Loucy (cell line): ENCODE results near the gene YAF2.

Source experiments
- H2AFZ ChIP-seq: fragments of 200-600 bp; sonication (generic); 2 replicates; pipeline ENCODE4 v1.6.0; 2016; ENCODE audit warnings: antibody characterized with exemption, mild to moderate bottlenecking, low read length, moderate library complexity
- H3F3A ChIP-seq: fragments of 200-600 bp; 2 replicates; pipeline ENCODE4 v1.6.0; 2016; ENCODE audit warnings: antibody characterized with exemption, low read depth, mild to moderate bottlenecking
- H3K27me3 ChIP-seq: fragments of 200-600 bp; sonication (generic); 2 replicates; pipeline ENCODE4 v1.6.1; 2014; ENCODE audit warnings: low read length, mild to moderate bottlenecking; ENCODE audit not compliant: insufficient read depth, poor library complexity, severe bottlenecking
- H3K36me3 ChIP-seq: fragments of 200-600 bp; sonication (generic); 2 replicates; pipeline ENCODE4 v1.6.1; 2016; ENCODE audit warnings: low read length; ENCODE audit not compliant: insufficient read depth
- H3K4me1 ChIP-seq: fragments of 200-600 bp; sonication (generic); 2 replicates; pipeline ENCODE4 v1.5.1; 2014; ENCODE audit warnings: low read length, mild to moderate bottlenecking; ENCODE audit not compliant: insufficient read depth, poor library complexity, severe bottlenecking
- H3K4me2 ChIP-seq: fragments of 200-600 bp; sonication (generic); 2 replicates; pipeline ENCODE4 v1.6.0; 2014; ENCODE audit warnings: antibody characterized with exemption, low read length, low read depth, mild to moderate bottlenecking; ENCODE audit not compliant: poor library complexity, severe bottlenecking
- H3K4me3 ChIP-seq: fragments of 200-600 bp; sonication (generic); 2 replicates; pipeline ENCODE4 v1.5.1; 2014; ENCODE audit warnings: low read length, mild to moderate bottlenecking, mixed read lengths; ENCODE audit not compliant: poor library complexity, severe bottlenecking
- H3K79me2 ChIP-seq: fragments of 200-600 bp; sonication (generic); 2 replicates; pipeline ENCODE4 v1.6.1; 2014; ENCODE audit warnings: low read length; ENCODE audit not compliant: insufficient read depth
- H3K9ac ChIP-seq: fragments of 200-600 bp; sonication (generic); 2 replicates; pipeline ENCODE4 v1.6.0; 2014; ENCODE audit warnings: mild to moderate bottlenecking, low read depth, low read length, moderate library complexity; ENCODE audit not compliant: poor library complexity, severe bottlenecking
- H3K9me2 ChIP-seq: fragments of 200-600 bp; sonication (generic); replicated peaks from 2 replicates; pipeline ENCODE4 v1.6.1; 2016; ENCODE audit warnings: low read depth, low read length, mixed read lengths
- H3K9me3 ChIP-seq: fragments of 200-600 bp; sonication (generic); 2 replicates; pipeline ENCODE4 v1.6.1; 2014; ENCODE audit warnings: mild to moderate bottlenecking, antibody characterized with exemption, low read length, low read depth; ENCODE audit not compliant: insufficient read depth
- H4K20me1 ChIP-seq: fragments of 200-600 bp; sonication (generic); 2 replicates; pipeline ENCODE4 v1.6.0; 2014; ENCODE audit warnings: antibody characterized with exemption, low read length, mild to moderate bottlenecking; ENCODE audit not compliant: insufficient read depth, poor library complexity, severe bottlenecking
- EZH2phosphoT487 ChIP-seq: fragments of 200-600 bp; IDR thresholded peaks from 2 replicates; pipeline ENCODE4 v1.6.1; 2018; ENCODE audit warnings: antibody characterized with exemption, mild to moderate bottlenecking, moderate library complexity, borderline replicate concordance
- TF ChIP-seq, protein P1 (sequence below): fragments of 200-600 bp; sonication (generic); conservative IDR thresholded peaks from 2 replicates; pipeline ENCODE4 v1.5.1; 2014; ENCODE audit warnings: mild to moderate bottlenecking, antibody characterized with exemption, low read length

The YAF2 gene

DNA sequence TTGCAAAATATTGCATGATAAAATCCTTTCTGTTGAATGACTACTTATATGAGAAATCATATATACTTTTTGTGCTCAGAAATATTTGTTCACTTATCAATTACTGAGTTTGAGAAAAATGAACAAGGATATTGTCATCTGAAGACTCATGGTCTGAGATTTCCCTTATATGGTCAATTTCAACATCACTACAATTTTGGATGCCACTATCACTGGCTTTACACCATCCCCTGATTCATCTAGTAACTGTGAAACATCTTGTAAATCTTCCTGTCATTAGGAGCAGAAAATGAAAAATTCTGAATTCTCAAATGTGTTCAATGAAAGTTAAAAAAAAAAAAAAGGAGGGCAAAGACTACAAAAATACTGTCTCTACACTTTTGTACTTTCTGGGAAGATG lies 71.5 kb downstream of the YAF2 start:
- TF ChIP-seq, protein P1, sequence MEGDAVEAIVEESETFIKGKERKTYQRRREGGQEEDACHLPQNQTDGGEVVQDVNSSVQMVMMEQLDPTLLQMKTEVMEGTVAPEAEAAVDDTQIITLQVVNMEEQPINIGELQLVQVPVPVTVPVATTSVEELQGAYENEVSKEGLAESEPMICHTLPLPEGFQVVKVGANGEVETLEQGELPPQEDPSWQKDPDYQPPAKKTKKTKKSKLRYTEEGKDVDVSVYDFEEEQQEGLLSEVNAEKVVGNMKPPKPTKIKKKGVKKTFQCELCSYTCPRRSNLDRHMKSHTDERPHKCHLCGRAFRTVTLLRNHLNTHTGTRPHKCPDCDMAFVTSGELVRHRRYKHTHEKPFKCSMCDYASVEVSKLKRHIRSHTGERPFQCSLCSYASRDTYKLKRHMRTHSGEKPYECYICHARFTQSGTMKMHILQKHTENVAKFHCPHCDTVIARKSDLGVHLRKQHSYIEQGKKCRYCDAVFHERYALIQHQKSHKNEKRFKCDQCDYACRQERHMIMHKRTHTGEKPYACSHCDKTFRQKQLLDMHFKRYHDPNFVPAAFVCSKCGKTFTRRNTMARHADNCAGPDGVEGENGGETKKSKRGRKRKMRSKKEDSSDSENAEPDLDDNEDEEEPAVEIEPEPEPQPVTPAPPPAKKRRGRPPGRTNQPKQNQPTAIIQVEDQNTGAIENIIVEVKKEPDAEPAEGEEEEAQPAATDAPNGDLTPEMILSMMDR: no peak
- TF ChIP-seq EZH2phosphoT487: no peak
- Histone ChIP-seq H3K79me2 (peaks cover 13% of the 10 kb centered on the region; the same call in 1 of the 2 replicates), H4K20me1 (peaks cover 7% of the 10 kb centered on the region), H3K4me3 (no peak overlapping the region), H3K4me1 (peaks cover 20% of the 10 kb centered on the region), H3K4me2 (no peak overlapping the region), H3K36me3 (peaks cover 14% of the 10 kb centered on the region; the same call in 1 of the 2 replicates), H3K9ac (no peak overlapping the region), H2AFZ (no peak overlapping the region), H3K9me2 (no peaks in the 10 kb centered on the region), H3F3A (no peaks in the 10 kb centered on the region), H3K27me3 (no peaks in the 10 kb centered on the region), H3K9me3 (no peaks in the 10 kb centered on the region)

DNA sequence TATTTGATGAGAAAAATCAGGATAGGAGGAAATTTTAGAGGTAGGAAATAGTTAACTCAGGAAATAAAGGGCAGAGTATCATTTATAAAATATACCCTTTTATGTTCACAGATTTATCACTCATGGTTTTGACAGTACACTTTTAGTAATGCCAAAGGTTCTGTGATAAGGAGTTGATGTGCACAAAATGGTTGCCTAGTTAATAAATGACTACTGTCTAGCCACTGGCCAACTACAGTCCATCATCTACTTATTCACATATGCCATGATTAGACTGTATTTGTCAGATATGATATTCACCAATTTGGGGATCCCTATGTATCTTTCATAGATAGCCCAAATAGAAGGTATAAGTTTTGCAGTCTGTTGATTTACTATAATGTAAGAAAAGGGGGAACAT lies 74.1 kb downstream of the YAF2 start:
- H3F3A ChIP-seq: no peaks in the 10 kb centered on the region
- H3K9ac ChIP-seq: no peak overlapping the region
- H3K4me3 ChIP-seq: no peak overlapping the region
- no peak overlapping the region for H3K4me2 ChIP-seq
- H2AFZ ChIP-seq: no peak overlapping the region
- H3K9me2 ChIP-seq: no peaks in the 10 kb centered on the region
- no peaks in the 10 kb centered on the region for H3K27me3 ChIP-seq
- peaks cover 7% of the 10 kb centered on the region for H4K20me1 ChIP-seq
- peaks cover 25% of the 10 kb centered on the region for H3K4me1 ChIP-seq
- H3K79me2 ChIP-seq: peaks cover 13% of the 10 kb centered on the region; the same call in 1 of the 2 replicates
- H3K36me3 ChIP-seq: peaks cover 25% of the 10 kb centered on the region; the same call in 1 of the 2 replicates
- TF ChIP-seq EZH2phosphoT487: no peak
- TF ChIP-seq, protein P1: no peak
- H3K9me3 ChIP-seq: no peaks in the 10 kb centered on the region

DNA sequence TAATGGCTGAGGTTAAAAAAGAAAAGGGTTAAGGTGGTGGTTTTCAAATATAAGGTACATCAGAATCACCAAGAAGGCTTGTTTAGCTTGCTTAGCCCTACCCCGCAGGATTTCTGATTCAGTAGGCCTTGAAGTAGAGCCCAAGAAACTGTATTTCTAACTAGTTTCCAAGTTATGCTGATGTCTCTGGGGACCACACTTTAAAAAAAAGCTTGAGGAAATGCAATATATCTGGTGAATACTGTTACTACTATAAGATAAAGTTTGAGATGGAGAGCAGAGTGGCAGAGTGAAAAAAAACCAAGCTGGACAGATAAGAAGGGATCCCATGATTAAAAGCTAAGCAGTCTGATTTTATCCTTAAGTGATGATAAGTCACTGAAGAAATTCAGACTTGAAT lies 75.1 kb downstream of the YAF2 start:
- no peak overlapping the region for H3K9ac ChIP-seq
- H2AFZ ChIP-seq: no peak overlapping the region
- H3K27me3 ChIP-seq: no peaks in the 10 kb centered on the region
- no peaks in the 10 kb centered on the region for H3K9me3 ChIP-seq
- TF ChIP-seq, protein P1: no peak
- no peak for TF ChIP-seq EZH2phosphoT487
- H3K4me2 ChIP-seq: no peak overlapping the region
- H3K9me2 ChIP-seq: no peaks in the 10 kb centered on the region
- peaks cover 7% of the 10 kb centered on the region for H4K20me1 ChIP-seq
- H3K79me2 ChIP-seq: peaks cover 13% of the 10 kb centered on the region; the same call in 1 of the 2 replicates
- no peak overlapping the region for H3K4me3 ChIP-seq
- peaks cover 25% of the 10 kb centered on the region for H3K4me1 ChIP-seq
- H3F3A ChIP-seq: no peaks in the 10 kb centered on the region
- peaks cover 33% of the 10 kb centered on the region for H3K36me3 ChIP-seq
